Measurements from ENCODE around the gene PSRC1. TPM values are rescaled to one million over a fixed set of nuclear protein-coding genes. Genes with fewer than 3 reads are reported as not detected.

The PSRC1 gene
- total RNA-seq, 4 donors from 2014 or later, result 5.3 to 12.5 (median 6.4) TPM

- H3K9me3 ChIP-seq, result no peaks in the 10 kb centered on the region
- H3K4me3 ChIP-seq, result no peak overlapping the region
- H3K36me3 ChIP-seq, result peaks cover 0 to 40% (median 24%) of the 10 kb centered on the region in 4 donors
- 71% methylated on average over 14 of the region's 15 CpGs for WGBS
- peaks cover 22 to 40% (median 36%) of the 10 kb centered on the region in 4 donors for H3K4me1 ChIP-seq
- H3K27me3 ChIP-seq, result no peaks in the 10 kb centered on the region
- TF ChIP-seq CTCF (IDR thresholded peaks at IDR 0.05) (no peak), POLR2AphosphoS5 (IDR thresholded peaks at IDR 0.05) (no peak), POLR2A (IDR thresholded peaks at IDR 0.05; ENCODE audit: low read depth) (no peak), EP300 (IDR thresholded peaks at IDR 0.05) (no peak)
- H3K27ac ChIP-seq (replicated peaks in 1 of 4), result no peak overlapping the region
- no peak for DNase-seq (ENCODE audit: extremely low spot score)
- intact Hi-C loops (cut with DNase I), result no loop called here
Observed at GRCh38 chr1:109257682-109258421, 25.1 kb downstream of the PSRC1 start.

GRCh38 chr1:109256971-109257681 lies 25.8 kb downstream of the PSRC1 start:
- H3K27ac ChIP-seq (replicated peaks in 1 of 4), result no peak overlapping the region
- H3K4me3 ChIP-seq, result no peak overlapping the region
- no peaks in the 10 kb centered on the region for H3K27me3 ChIP-seq
- H3K9me3 ChIP-seq, result no peaks in the 10 kb centered on the region
- 88% methylated on average over 5 of the region's 5 CpGs for WGBS
- intact Hi-C loops (cut with DNase I), result no loop called here
- TF ChIP-seq POLR2AphosphoS5 (IDR thresholded peaks at IDR 0.05) (no peak), CTCF (IDR thresholded peaks at IDR 0.05) (no peak), EP300 (IDR thresholded peaks at IDR 0.05) (no peak), POLR2A (IDR thresholded peaks at IDR 0.05; ENCODE audit: low read depth) (no peak)
- H3K36me3 ChIP-seq, result peaks cover 0 to 35% (median 21%) of the 10 kb centered on the region in 4 donors
- peaks cover 22 to 40% (median 36%) of the 10 kb centered on the region in 4 donors for H3K4me1 ChIP-seq
- no peak for DNase-seq (ENCODE audit: extremely low spot score)

GRCh38 chr1:109256085-109256484 lies 26.9 kb downstream of the PSRC1 start:
- WGBS, result 88% methylated on average over 7 of the region's 7 CpGs
- intact Hi-C loops (cut with DNase I), result no loop called here

GRCh38 chr1:109255678-109256077 lies 27.3 kb downstream of the PSRC1 start:
- Histone ChIP-seq H3K27ac (replicated peaks in 1 of 4) (peak overlapping the region in 3 of 4 donors; percentile 86 to 90 (median 88)), H3K4me3 (peak overlapping the region in 1 of 4 donors; percentile 28), H3K9me3 (no peaks in the 10 kb centered on the region), H3K27me3 (no peaks in the 10 kb centered on the region), H3K36me3 (peaks cover 0 to 20% (median 14%) of the 10 kb centered on the region in 4 donors), H3K4me1 (peaks cover 22 to 49% (median 38%) of the 10 kb centered on the region in 4 donors)
- TF ChIP-seq POLR2AphosphoS5 (IDR thresholded peaks at IDR 0.05) (no peak), EP300 (IDR thresholded peaks at IDR 0.05) (no peak), CTCF (IDR thresholded peaks at IDR 0.05) (no peak), POLR2A (IDR thresholded peaks at IDR 0.05; ENCODE audit: low read depth) (no peak)
- WGBS, result 91% methylated on average over 5 of the region's 5 CpGs
- intact Hi-C loops (cut with DNase I), result no loop called here
- no peak for DNase-seq (ENCODE audit: extremely low spot score)

More at GRCh38 chr1:109256085-109256484, 26.9 kb downstream of the PSRC1 start:
- no peaks in the 10 kb centered on the region for H3K27me3 ChIP-seq
- DNase-seq (ENCODE audit: extremely low spot score), result no peak
- TF ChIP-seq POLR2AphosphoS5 (IDR thresholded peaks at IDR 0.05), result no peak
- no peak for TF ChIP-seq EP300 (IDR thresholded peaks at IDR 0.05)
- no peak for TF ChIP-seq POLR2A (IDR thresholded peaks at IDR 0.05; ENCODE audit: low read depth)
- TF ChIP-seq CTCF (IDR thresholded peaks at IDR 0.05), result no peak
- H3K4me3 ChIP-seq, result no peak overlapping the region
- H3K9me3 ChIP-seq, result no peaks in the 10 kb centered on the region
- peak overlapping the region in 1 of 4 donors; percentile 88 for H3K27ac ChIP-seq (replicated peaks in 1 of 4)
- peaks cover 22 to 45% (median 36%) of the 10 kb centered on the region in 4 donors for H3K4me1 ChIP-seq
- H3K36me3 ChIP-seq, result peaks cover 0 to 24% (median 16%) of the 10 kb centered on the region in 4 donors
